DND-41 (cell line): ENCODE results near the gene TNIK.

Experiments used
- CTCF ChIP-seq: IDR thresholded peaks from 2 replicates; pipeline ENCODE4 v1.5.1; 2012; ENCODE audit warnings: borderline replicate concordance, low read length, moderate library complexity, mild to moderate bottlenecking; ENCODE audit not compliant: poor library complexity, severe bottlenecking; ENCODE audit errors: extremely low read depth
- EZH2 ChIP-seq: IDR thresholded peaks from 3 replicates; pipeline ENCODE4 v1.6.1; 2012; ENCODE audit warnings: borderline replicate concordance, low read depth, mild to moderate bottlenecking, moderate library complexity, low read length, inconsistent platforms; ENCODE audit not compliant: severe bottlenecking

GRCh38 chr3:171200052-171200749 is 260.0 kb downstream of the TNIK start:
- no peak for TF ChIP-seq CTCF
- TF ChIP-seq EZH2 = no peak
